ENCODE results near the gene SERPING1.
A peak's percentile ranks its signal among the peaks of the same experiment; 100 is the strongest.

The SERPING1 gene

DNA sequence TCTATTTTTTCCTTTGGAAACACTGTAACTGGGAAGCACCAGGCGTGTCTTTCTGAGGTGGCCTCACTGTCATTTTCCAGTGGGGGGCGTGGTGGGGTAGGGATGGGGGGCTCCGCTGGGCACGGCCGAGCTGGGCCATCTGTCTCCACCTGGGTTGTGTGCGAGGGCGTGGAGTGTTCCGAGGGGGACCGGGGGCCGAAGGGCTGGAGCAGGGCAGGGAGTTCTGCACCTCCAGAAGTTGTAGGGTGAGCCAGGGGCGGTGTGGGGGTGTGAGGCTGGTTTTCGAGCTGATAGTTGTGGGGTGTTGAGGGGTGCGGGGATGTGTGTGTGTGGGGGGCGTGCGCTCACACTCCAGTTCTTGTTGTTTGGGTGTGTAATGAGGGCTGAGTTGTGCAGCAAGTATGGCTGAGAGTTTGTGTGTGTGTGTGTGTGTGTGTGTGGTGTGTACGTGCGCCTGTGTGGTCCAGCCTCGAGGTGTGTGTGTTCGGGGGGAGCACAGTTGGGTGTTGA lies 41.4 kb downstream of the SERPING1 start:
- peak; percentile 23 for DNase-seq

DNA sequence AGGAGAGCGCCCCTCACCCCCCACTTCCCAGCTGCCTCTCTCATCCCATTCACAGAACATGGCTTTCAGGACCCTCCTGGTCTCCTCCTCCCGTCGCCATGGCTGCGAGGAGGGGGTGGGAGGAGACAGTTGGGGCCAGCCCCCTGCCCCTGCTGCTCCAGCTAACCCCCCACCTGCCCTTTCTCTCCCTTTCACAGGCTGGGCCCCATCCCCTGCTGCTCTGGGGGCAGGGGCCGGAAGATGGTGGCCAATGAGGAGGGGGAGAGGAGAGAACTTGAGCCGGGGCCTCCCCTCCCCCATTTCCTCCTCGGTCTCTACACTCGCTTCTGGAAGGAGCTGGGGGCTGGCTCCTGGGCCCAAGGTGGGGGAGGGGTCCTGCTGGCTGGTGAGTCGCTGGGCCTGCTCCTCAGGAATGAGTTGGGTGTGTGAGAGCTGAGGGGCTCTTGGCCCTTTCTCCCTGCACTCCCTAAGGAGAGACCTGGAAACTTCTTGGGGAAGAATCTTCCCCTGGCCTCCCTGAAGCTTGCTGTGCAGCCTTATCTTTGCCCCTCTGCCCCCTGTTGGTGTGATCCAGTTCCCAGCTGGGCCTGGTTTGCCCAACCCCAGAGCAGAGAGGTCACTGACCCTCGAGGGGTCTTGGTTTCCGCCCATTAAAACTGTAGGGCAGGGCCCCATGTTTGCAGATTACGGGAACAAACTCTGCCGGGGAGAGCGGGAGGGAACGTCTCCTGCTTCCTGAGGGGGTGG lies 42.0 kb downstream of the SERPING1 start:
- no peak for DNase-seq

DNA sequence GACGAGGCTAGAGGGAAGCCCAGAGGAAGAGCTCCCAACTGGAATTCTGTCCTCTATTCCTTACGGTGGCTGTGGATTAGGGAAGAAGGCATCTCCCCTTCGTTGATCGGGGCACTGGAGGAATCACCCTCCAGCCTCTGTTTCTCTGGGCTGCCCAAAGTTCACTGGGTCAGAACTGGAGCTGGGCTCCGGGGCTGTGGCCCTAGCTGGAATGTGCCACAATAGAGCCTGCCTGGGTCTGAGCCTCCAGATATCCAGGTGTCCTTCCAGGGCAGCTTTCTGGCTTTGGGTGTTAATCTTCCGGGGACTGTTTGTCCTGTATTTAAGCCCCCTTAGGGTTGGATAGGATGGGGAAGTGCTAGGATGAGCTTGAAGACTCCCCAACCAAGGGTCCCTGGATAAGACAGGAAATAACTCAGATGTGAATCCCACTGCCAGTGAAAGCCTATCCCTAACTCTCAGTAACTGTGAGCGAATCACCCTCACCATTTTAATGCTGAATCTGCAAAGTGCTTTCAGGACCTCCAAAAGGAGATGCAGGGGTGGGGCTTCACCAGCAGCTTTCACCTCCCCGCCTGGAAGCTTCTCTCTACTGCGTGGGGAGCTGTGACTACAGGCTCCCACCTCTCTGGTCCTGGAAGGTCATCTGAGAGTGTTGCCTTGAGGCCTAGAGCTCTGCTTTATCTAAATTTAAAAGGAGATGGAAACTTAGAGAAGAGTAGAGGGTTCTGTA lies 42.7 kb downstream of the SERPING1 start:
- DNase-seq, result no peak

- peak; percentile 46 for DNase-seq
Measured at GRCh38 chr11:57641011-57641807, 43.7 kb downstream of the SERPING1 start.

- no peak for DNase-seq
Measured at GRCh38 chr11:57643802-57644201, 46.3 kb downstream of the SERPING1 start.

GRCh38 chr11:57644748-57645688 lies 47.5 kb downstream of the SERPING1 start:
- DNase-seq, result peak; percentile 90

DNA sequence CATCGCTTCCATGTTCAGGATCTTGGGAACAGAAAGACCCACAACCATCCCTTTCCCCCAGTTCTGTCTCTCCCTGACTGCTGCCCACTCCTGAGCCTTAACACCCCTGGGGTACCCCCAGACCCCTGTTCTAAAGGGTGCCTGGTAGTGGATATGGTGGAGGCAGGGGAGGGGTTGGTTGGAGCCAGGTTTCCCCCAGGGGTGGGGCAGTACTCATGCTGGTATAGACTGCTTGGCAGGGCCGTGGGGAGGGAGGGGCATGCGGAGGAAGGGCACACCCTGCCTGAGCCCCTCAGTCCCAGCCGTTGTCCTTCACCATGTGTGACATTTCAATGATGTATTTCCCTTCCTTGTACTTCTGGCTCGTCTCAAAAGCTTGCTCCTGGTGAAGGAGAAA lies 48.2 kb downstream of the SERPING1 start:
- no peak for DNase-seq

- no peak for DNase-seq
Measured at GRCh38 chr11:57646194-57646798, 48.8 kb downstream of the SERPING1 start.

DNA sequence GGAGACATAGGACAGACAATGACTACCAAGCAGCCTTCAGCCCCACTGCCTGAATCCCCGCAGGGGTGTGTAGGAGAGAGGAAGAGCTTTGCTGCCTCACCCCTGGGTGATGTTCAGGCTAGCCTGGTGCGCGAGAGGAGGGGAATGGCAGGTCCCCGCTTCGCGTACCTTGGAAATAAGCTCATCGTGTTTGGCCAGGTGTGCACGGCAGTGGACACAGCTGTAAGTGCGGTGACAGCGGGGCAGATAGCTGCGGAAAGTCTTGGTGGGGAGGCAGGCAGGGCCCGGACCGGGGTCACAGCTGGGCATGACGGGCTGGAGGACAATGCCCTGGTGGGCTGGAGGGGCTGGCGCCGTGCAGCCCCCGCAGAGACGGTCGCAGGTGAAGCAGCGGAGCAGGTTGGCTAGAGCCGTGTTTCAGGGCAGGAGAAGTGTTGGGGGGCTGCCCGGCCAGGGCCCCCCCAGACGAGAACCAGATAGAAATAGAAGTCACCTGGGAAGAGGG lies 49.4 kb downstream of the SERPING1 start:
- no peak for DNase-seq

DNA sequence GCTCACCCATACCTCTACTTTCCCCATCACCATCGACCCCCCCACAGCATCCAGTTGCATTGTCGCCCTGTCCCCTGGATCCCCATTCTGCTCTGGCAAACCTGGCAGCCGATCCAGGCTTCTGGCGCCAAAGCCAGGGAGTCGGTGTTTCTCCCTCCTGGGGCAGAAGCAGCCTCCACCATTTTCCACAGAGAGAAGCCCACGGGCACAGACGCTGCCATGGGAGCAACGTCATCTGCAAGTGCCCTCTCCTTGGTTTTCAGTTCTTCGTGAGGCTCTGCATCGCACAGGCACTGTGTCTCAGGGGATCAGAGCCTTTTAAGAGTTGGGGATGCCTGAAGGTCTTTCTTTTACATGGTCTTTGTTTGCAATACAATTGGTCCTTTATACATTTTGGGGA lies 49.9 kb downstream of the SERPING1 start:
- DNase-seq, result no peak

GRCh38 chr11:57647960-57648800 lies 50.7 kb downstream of the SERPING1 start:
- DNase-seq, result no peak

GRCh38 chr11:57648801-57649735 lies 51.6 kb downstream of the SERPING1 start:
- peak; percentile 23 for DNase-seq

DNA sequence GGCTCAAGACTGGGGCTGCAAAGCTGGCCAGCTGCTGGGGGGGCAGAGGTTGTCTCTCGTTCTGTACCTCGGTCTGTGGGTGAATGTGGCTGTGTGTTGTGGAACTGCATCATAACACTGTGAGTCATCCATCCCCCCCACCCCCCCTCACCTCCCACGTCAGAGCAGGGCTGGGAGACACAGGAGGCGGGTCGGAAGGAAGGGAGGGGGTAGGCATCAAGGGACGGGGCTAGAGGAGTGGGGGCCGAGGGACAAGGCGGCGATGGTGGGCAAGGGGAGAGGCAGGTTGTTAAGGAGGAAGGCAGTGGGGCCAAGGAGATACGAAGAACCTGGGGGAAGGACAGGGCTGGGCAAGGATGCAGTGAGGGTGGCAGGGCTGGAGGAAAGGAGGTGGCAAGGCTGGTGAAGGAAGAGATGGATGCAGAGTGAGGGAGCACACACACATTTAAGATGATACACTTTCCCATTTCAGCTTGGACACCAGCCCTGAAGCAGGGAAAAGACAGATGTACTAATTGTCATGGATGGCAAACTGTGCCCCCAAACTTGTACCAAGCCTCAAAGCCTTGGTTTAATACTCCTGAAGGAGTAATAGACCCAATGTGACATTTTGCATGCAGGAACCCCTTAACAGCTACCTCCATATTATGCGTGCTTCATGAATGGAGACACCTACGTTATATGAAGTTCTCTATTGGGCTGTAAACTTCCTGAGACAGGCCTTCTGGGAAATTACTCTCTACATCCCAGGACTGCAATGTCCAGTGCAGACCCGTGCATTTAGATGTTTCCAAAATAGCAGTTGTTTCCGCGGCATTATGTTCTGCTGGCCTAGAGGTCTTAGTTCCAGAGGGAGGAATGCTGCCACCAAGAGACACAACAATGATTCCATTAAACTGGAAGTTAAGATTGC lies 52.6 kb downstream of the SERPING1 start, which contains the start of gene YPEL4:
Gene YPEL4 (minus strand): TSS at position 87 of the 913 bp plus-strand sequence. CDS start 2,805 bp downstream, outside the sequence.
- DNase-seq, result peak; percentile 77

DNA sequence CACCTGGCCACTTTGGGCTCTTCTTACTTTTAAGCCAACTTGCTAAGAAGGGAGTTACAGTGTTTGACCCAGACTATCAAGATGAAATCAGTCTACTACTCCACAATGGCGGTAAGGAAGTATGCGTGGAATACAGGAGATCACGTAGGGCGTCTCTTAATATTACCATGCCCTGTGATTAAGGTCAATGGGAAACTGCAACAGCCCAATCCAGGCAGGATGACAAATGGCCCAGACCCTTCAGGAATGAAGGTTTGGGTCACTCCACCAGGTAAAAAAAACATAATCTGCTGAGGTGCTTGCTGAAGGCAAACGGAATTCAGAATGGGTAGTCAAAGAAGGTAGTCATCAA lies 53.2 kb downstream of the SERPING1 start:
- DNase-seq, result no peak

- DNase-seq, result no peak
Measured at GRCh38 chr11:57651408-57651807, 53.9 kb downstream of the SERPING1 start.

- peak; percentile 55 for DNase-seq
Measured at GRCh38 chr11:57652230-57652629, 54.7 kb downstream of the SERPING1 start.

GRCh38 chr11:57652662-57653061 lies 55.2 kb downstream of the SERPING1 start:
- no peak for DNase-seq

GRCh38 chr11:57653163-57653562 lies 55.7 kb downstream of the SERPING1 start:
- no peak for DNase-seq

Measured in CD4-positive, alpha-beta T cell treated with Interleukin-12 subunit alpha and Interleukin-12 subunit beta, for 1 hour (primary cell).